Epithelial cell of esophagus (primary cell): Measurements from ENCODE around the gene MAPK1.
"Not testable (repeated sequence)": the region's sequence is repeated elsewhere in the genome, so short reads cannot be mapped to it uniquely, and the experiment has no call there.

Experiments used
- DNase-seq: peaks from one replicate; pipeline ENCODE4 v3.0.0; 2010; ENCODE audit warnings: low read depth
- H3K4me3 ChIP-seq: 2 replicates; pipeline ENCODE4 v1.5.1; 2011; ENCODE audit warnings: mild to moderate bottlenecking, low read length, control low read depth
- CTCF ChIP-seq: IDR thresholded peaks from 2 replicates; pipeline ENCODE4 v1.5.1; 2011; ENCODE audit warnings: low read depth, mild to moderate bottlenecking, low read length, control low read depth, inconsistent platforms; ENCODE audit not compliant: insufficient read depth; ENCODE audit errors: missing control alignments

The MAPK1 gene

GRCh38 chr22:21753374-21754111, 113.9 kb downstream of the MAPK1 start:
- no peak overlapping the region for H3K4me3 ChIP-seq
- TF ChIP-seq CTCF = no peak
- no peak for DNase-seq

GRCh38 chr22:21752276-21752675, 115.2 kb downstream of the MAPK1 start:
- DNase-seq = no peak
- TF ChIP-seq CTCF = no peak
- no peak overlapping the region for H3K4me3 ChIP-seq

GRCh38 chr22:21745948-21746347, 121.5 kb downstream of the MAPK1 start:
- TF ChIP-seq CTCF = no peak

GRCh38 chr22:21744917-21745316, 122.5 kb downstream of the MAPK1 start:
- not testable (repeated sequence) for H3K4me3 ChIP-seq, DNase-seq

More at GRCh38 chr22:21745948-21746347, 121.5 kb downstream of the MAPK1 start:
- no peak overlapping the region for H3K4me3 ChIP-seq
- no peak for DNase-seq

GRCh38 chr22:21741790-21742189, 125.7 kb downstream of the MAPK1 start:
- TF ChIP-seq CTCF = no peak
- no peak for DNase-seq
- no peak overlapping the region for H3K4me3 ChIP-seq

- no peak overlapping the region for H3K4me3 ChIP-seq
- no peak for TF ChIP-seq CTCF
- DNase-seq = no peak
These were observed 126.4 kb downstream of the MAPK1 start for GRCh38 chr22:21741059-21741458.

- DNase-seq = no peak
- no peak for TF ChIP-seq CTCF
- no peak overlapping the region for H3K4me3 ChIP-seq
These were observed 127.5 kb downstream of the MAPK1 start for GRCh38 chr22:21739828-21740377.
